ENCODE measurements around the gene TENM4.

- no peak for TF ChIP-seq ARNTL (CRISPR knock-in tag; IDR thresholded peaks at IDR 0.05; ENCODE audit: borderline replicate concordance, low read depth)
- TF ChIP-seq CSDC2 (CRISPR knock-in tag; IDR thresholded peaks at IDR 0.05), result no peak
- TF ChIP-seq, protein P1, sequence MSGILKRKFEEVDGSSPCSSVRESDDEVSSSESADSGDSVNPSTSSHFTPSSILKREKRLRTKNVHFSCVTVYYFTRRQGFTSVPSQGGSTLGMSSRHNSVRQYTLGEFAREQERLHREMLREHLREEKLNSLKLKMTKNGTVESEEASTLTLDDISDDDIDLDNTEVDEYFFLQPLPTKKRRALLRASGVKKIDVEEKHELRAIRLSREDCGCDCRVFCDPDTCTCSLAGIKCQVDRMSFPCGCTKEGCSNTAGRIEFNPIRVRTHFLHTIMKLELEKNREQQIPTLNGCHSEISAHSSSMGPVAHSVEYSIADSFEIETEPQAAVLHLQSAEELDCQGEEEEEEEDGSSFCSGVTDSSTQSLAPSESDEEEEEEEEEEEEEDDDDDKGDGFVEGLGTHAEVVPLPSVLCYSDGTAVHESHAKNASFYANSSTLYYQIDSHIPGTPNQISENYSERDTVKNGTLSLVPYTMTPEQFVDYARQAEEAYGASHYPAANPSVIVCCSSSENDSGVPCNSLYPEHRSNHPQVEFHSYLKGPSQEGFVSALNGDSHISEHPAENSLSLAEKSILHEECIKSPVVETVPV (CRISPR knock-in tag; IDR thresholded peaks at IDR 0.05), result no peak
- no peak for TF ChIP-seq OSR1 (CRISPR knock-in tag; IDR thresholded peaks at IDR 0.05)
- TF ChIP-seq, protein P2, sequence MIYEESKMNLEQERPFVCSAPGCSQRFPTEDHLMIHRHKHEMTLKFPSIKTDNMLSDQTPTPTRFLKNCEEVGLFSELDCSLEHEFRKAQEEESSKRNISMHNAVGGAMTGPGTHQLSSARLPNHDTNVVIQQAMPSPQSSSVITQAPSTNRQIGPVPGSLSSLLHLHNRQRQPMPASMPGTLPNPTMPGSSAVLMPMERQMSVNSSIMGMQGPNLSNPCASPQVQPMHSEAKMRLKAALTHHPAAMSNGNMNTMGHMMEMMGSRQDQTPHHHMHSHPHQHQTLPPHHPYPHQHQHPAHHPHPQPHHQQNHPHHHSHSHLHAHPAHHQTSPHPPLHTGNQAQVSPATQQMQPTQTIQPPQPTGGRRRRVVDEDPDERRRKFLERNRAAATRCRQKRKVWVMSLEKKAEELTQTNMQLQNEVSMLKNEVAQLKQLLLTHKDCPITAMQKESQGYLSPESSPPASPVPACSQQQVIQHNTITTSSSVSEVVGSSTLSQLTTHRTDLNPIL (CRISPR knock-in tag; IDR thresholded peaks at IDR 0.05; ENCODE audit: low read depth), result no peak
- no peak for TF ChIP-seq POU6F1 (CRISPR knock-in tag; IDR thresholded peaks at IDR 0.05; ENCODE audit: borderline replicate concordance, low read depth)
- no peak for TF ChIP-seq GLIS3 (CRISPR knock-in tag; IDR thresholded peaks at IDR 0.05)
- no peak for TF ChIP-seq ZNF70 (CRISPR knock-in tag; IDR thresholded peaks at IDR 0.05)
- TF ChIP-seq, protein P3, sequence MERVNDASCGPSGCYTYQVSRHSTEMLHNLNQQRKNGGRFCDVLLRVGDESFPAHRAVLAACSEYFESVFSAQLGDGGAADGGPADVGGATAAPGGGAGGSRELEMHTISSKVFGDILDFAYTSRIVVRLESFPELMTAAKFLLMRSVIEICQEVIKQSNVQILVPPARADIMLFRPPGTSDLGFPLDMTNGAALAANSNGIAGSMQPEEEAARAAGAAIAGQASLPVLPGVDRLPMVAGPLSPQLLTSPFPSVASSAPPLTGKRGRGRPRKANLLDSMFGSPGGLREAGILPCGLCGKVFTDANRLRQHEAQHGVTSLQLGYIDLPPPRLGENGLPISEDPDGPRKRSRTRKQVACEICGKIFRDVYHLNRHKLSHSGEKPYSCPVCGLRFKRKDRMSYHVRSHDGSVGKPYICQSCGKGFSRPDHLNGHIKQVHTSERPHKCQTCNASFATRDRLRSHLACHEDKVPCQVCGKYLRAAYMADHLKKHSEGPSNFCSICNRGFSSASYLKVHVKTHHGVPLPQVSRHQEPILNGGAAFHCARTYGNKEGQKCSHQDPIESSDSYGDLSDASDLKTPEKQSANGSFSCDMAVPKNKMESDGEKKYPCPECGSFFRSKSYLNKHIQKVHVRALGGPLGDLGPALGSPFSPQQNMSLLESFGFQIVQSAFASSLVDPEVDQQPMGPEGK (CRISPR knock-in tag; IDR thresholded peaks at IDR 0.05; ENCODE audit: borderline replicate concordance), result no peak
- TF ChIP-seq ZNF8 (CRISPR knock-in tag; IDR thresholded peaks at IDR 0.05), result no peak
- no peak for TF ChIP-seq ESRRG (CRISPR knock-in tag; IDR thresholded peaks at IDR 0.05)
- no peak for TF ChIP-seq ISL1 (CRISPR knock-in tag; IDR thresholded peaks at IDR 0.05)
- no peak for TF ChIP-seq PPARA (CRISPR knock-in tag; IDR thresholded peaks at IDR 0.05; ENCODE audit: borderline replicate concordance)
Measured at GRCh38 chr11:78727816-78728215, 713.0 kb downstream of the TENM4 start.
